Measurements from ENCODE around the gene GUSB. TPM values are rescaled to one million over a fixed set of nuclear protein-coding genes. Genes with fewer than 3 reads are reported as not detected.

The GUSB gene
- total and polyA plus RNA-seq, 4 donors = 45.2 to 94.7 (median 53.0) TPM

DNA sequence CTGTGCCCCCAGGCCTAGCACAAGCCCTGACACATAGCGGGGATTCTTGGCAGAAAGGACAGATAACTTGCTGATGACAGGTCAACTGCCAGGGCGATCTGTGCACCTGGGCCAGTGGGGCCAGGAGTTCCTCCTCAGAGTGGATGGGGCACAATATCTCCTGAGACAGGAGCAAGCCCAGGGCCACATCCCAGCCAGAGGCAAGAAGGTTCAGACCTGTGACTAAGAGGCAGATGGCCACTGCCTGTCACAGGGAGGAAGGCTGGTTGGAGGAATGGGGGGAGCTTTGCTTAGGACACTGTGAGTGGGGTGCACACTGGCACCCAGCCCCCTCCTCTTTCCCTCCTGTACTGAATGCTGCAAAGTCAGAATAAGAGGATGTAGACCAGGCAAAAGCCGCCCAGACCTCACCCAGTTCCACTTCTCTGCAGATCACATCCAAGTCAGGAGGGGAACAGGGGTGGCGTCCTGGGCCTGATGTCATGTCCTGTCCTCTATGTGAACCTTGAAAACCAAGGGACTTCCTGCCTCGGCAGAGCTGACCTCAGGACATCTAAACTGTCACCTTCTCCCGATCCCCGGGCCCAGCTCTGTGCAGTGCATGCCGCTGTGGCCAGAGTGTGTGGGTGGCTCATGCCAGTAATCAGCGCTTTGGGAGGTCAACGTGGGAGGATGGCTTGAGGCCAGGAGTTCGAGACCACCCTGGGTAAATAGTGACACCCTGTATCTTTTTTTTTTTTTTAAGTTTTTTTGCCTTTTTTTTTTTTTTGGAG, 1.3 kb downstream of the GUSB start (continued):
- TF ChIP-seq, protein P1, sequence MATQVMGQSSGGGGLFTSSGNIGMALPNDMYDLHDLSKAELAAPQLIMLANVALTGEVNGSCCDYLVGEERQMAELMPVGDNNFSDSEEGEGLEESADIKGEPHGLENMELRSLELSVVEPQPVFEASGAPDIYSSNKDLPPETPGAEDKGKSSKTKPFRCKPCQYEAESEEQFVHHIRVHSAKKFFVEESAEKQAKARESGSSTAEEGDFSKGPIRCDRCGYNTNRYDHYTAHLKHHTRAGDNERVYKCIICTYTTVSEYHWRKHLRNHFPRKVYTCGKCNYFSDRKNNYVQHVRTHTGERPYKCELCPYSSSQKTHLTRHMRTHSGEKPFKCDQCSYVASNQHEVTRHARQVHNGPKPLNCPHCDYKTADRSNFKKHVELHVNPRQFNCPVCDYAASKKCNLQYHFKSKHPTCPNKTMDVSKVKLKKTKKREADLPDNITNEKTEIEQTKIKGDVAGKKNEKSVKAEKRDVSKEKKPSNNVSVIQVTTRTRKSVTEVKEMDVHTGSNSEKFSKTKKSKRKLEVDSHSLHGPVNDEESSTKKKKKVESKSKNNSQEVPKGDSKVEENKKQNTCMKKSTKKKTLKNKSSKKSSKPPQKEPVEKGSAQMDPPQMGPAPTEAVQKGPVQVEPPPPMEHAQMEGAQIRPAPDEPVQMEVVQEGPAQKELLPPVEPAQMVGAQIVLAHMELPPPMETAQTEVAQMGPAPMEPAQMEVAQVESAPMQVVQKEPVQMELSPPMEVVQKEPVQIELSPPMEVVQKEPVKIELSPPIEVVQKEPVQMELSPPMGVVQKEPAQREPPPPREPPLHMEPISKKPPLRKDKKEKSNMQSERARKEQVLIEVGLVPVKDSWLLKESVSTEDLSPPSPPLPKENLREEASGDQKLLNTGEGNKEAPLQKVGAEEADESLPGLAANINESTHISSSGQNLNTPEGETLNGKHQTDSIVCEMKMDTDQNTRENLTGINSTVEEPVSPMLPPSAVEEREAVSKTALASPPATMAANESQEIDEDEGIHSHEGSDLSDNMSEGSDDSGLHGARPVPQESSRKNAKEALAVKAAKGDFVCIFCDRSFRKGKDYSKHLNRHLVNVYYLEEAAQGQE (IDR thresholded peaks at IDR 0.05) = no peak
- TF ChIP-seq, protein P2, sequence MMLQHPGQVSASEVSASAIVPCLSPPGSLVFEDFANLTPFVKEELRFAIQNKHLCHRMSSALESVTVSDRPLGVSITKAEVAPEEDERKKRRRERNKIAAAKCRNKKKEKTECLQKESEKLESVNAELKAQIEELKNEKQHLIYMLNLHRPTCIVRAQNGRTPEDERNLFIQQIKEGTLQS (IDR thresholded peaks at IDR 0.05) = no peak
- TF ChIP-seq RXRA (IDR thresholded peaks at IDR 0.05) (peak; percentile 83 to 92), FOXA2 (IDR thresholded peaks at IDR 0.05) (no peak), EGR1 (IDR thresholded peaks at IDR 0.05; ENCODE audit: low read depth in 2 of 2) (peak in 1 of 2 donors; percentile 60)
- TF ChIP-seq, protein P3, sequence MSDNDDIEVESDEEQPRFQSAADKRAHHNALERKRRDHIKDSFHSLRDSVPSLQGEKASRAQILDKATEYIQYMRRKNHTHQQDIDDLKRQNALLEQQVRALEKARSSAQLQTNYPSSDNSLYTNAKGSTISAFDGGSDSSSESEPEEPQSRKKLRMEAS (IDR thresholded peaks at IDR 0.05) = no peak

DNA sequence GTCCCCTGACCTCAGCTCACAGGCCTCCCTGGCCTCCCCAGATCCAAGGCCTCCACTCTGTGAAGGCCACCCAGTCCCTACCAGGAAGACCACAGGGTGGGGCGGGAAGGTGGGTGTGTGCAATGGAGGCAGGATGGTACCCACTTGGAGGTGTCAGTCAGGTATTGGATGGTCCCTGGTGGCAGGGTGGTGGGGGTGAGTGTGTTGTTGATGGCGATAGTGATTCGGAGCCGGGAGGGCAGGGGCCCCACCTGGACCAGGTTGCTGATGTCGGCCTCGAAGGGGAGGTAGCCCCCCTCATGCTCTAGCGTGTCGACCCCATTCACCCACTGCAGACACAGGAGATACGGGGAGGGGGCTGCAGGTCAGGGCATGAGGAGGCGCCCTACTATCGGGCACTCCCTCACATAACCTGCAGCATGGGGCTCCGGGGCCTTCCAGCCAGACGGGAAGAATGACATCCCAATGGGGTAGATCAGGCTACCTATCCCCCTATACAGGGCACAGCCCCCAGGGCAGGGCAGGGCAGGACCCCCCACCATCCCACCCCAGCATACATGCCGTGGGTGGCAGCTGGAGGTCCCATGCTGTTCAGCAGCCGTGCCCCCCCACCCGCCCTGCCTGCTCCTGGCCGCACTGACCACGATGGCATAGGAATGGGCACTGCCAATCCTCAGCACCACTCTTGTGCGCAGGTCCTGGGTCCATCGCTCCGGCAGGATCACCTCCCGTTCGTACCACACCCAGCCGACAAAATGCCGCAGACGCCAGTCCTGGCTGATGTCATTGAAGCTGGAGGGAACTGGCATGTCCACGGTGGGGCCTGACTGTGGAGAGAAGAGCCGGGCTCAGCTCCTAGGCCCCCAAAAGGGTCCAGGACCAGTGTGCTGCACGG, 2.2 kb downstream of the GUSB start:
- no peak overlapping the region for H3K4me3 ChIP-seq (ENCODE audit: low read depth in 1 of 3, low read length in 3 of 3)
- DNase-seq (ENCODE audit: low spot score) = no peak

More for the DNA sequence above, 2.2 kb downstream of the GUSB start:
- Histone ChIP-seq H3K27me3 (ENCODE audit: control insufficient read depth in 4 of 4, insufficient read depth in 4 of 4, low read length in 3 of 4) (no peaks in the 10 kb centered on the region), H3K27ac (ENCODE audit: low read depth in 1 of 2, low read length in 2 of 2) (peak overlapping the region; percentile 74 to 82), H3K9ac (ENCODE audit: low read depth in 1 of 2, low read length in 2 of 2) (no peak overlapping the region), H3K9me3 (ENCODE audit: control insufficient read depth in 4 of 4, low read length in 3 of 4) (no peaks in the 10 kb centered on the region), H3K4me1 (ENCODE audit: control insufficient read depth in 4 of 4, insufficient read depth in 4 of 4, low read length in 3 of 4) (peaks cover 0 to 17% (median 10%) of the 10 kb centered on the region in 4 donors), H3K36me3 (ENCODE audit: control insufficient read depth in 4 of 4, insufficient read depth in 3 of 4, low read depth in 1 of 4, low read length in 3 of 4) (peaks cover 5 to 28% (median 9%) of the 10 kb centered on the region in 4 donors)
- no peak for TF ChIP-seq EGR1 (IDR thresholded peaks at IDR 0.05; ENCODE audit: low read depth in 2 of 2)
- no peak for TF ChIP-seq RXRA (IDR thresholded peaks at IDR 0.05)
- no peak for TF ChIP-seq JUND (IDR thresholded peaks at IDR 0.05)
- TF ChIP-seq, protein P1 (IDR thresholded peaks at IDR 0.05) = no peak
- TF ChIP-seq, protein P2 (IDR thresholded peaks at IDR 0.05) = no peak
- no peak for TF ChIP-seq GABPA (IDR thresholded peaks at IDR 0.05 in 1 of 2, conservative IDR thresholded peaks at IDR 0.05 in 1 of 2)
- no peak for TF ChIP-seq TAF1 (conservative IDR thresholded peaks at IDR 0.05)
- TF ChIP-seq, protein P4, sequence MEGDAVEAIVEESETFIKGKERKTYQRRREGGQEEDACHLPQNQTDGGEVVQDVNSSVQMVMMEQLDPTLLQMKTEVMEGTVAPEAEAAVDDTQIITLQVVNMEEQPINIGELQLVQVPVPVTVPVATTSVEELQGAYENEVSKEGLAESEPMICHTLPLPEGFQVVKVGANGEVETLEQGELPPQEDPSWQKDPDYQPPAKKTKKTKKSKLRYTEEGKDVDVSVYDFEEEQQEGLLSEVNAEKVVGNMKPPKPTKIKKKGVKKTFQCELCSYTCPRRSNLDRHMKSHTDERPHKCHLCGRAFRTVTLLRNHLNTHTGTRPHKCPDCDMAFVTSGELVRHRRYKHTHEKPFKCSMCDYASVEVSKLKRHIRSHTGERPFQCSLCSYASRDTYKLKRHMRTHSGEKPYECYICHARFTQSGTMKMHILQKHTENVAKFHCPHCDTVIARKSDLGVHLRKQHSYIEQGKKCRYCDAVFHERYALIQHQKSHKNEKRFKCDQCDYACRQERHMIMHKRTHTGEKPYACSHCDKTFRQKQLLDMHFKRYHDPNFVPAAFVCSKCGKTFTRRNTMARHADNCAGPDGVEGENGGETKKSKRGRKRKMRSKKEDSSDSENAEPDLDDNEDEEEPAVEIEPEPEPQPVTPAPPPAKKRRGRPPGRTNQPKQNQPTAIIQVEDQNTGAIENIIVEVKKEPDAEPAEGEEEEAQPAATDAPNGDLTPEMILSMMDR (IDR thresholded peaks at IDR 0.05; ENCODE audit: low read depth, low read length, missing input control) = no peak
- TF ChIP-seq YY1 (IDR thresholded peaks at IDR 0.05) = no peak
- TF ChIP-seq, protein P3 (IDR thresholded peaks at IDR 0.05) = no peak
- no peak for TF ChIP-seq FOXA2 (IDR thresholded peaks at IDR 0.05)
- TF ChIP-seq FOXA1 (IDR thresholded peaks at IDR 0.05) = no peak
- no peak for TF ChIP-seq HNF4G (IDR thresholded peaks at IDR 0.05)
- TF ChIP-seq HNF4A (conservative IDR thresholded peaks at IDR 0.05) = no peak
- TF ChIP-seq, protein P5, sequence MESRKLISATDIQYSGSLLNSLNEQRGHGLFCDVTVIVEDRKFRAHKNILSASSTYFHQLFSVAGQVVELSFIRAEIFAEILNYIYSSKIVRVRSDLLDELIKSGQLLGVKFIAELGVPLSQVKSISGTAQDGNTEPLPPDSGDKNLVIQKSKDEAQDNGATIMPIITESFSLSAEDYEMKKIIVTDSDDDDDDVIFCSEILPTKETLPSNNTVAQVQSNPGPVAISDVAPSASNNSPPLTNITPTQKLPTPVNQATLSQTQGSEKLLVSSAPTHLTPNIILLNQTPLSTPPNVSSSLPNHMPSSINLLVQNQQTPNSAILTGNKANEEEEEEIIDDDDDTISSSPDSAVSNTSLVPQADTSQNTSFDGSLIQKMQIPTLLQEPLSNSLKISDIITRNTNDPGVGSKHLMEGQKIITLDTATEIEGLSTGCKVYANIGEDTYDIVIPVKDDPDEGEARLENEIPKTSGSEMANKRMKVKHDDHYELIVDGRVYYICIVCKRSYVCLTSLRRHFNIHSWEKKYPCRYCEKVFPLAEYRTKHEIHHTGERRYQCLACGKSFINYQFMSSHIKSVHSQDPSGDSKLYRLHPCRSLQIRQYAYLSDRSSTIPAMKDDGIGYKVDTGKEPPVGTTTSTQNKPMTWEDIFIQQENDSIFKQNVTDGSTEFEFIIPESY (IDR thresholded peaks at IDR 0.05) = no peak
- 96% methylated on average over 29 of the region's 29 CpGs for WGBS

Data from liver (tissue), 9 donors.